Tibial artery (tissue), 4 donors: ENCODE results near the gene PAN3.

Experiments used
- DNase-seq, 2 donors: peaks; one replicate each; pipeline ENCODE4 v3.0.0-alpha.2; 2019
- H3K27ac ChIP-seq, 2 donors: fragments of 200-600 bp; sonication (generic) in 1 of 2; 1 replicate in 1 of 2; 2 replicates in 1 of 2; pipeline ENCODE4 v1.5.1; 2018 to 2019; ENCODE audit warnings: mild to moderate bottlenecking in 1 of 2
- H3K27me3 ChIP-seq, 2 donors: fragments of 200-600 bp; sonication (generic) in 1 of 2; one replicate each; pipeline versions ENCODE4 v1.5.1 to v1.6.0; 2016 to 2019
- H3K36me3 ChIP-seq, 3 donors: fragments of 200-600 bp; sonication (generic) in 2 of 3; one replicate each; pipeline ENCODE4 v1.5.1; 2016 to 2019; ENCODE audit warnings: mild to moderate bottlenecking in 2 of 3
- H3K4me1 ChIP-seq, 4 donors: fragments of 200-600 bp; sonication (generic) in 2 of 4; 1 replicate in 3 of 4; 2 replicates in 1 of 4; pipeline ENCODE4 v1.5.1; 2016 to 2019
- H3K4me3 ChIP-seq, 2 donors: fragments of 200-600 bp; sonication (generic) in 1 of 2; 1 replicate in 1 of 2; 2 replicates in 1 of 2; pipeline ENCODE4 v1.5.1; 2018 to 2019; ENCODE audit warnings: mild to moderate bottlenecking in 2 of 2
- H3K9me3 ChIP-seq, 3 donors: fragments of 200-600 bp; sonication (generic) in 1 of 3; one replicate each; pipeline ENCODE4 v1.5.1; 2016 to 2019
- intact Hi-C: fragments of 100-400 bp; cut with DNase I; formaldehyde crosslinking; loops from one replicate; pipeline ENCODE4 v1.15.0; 2023; ENCODE audit warnings: low total_unique reads
- TF ChIP-seq, protein P1 (sequence below), 2 experiments: fragments of 200-600 bp in 1 of 2; fragments of 450-650 bp in 1 of 2; IDR thresholded peaks; one replicate each; pipeline ENCODE4 v1.5.1; 2017 to 2019; ENCODE audit warnings: antibody characterized with exemption in 2 of 2, mild to moderate bottlenecking in 1 of 2, moderate library complexity in 1 of 2

PAN3 gene

GRCh38 chr13:28328271-28328607 is 189.9 kb downstream of the PAN3 start:
- TF ChIP-seq, protein P1, sequence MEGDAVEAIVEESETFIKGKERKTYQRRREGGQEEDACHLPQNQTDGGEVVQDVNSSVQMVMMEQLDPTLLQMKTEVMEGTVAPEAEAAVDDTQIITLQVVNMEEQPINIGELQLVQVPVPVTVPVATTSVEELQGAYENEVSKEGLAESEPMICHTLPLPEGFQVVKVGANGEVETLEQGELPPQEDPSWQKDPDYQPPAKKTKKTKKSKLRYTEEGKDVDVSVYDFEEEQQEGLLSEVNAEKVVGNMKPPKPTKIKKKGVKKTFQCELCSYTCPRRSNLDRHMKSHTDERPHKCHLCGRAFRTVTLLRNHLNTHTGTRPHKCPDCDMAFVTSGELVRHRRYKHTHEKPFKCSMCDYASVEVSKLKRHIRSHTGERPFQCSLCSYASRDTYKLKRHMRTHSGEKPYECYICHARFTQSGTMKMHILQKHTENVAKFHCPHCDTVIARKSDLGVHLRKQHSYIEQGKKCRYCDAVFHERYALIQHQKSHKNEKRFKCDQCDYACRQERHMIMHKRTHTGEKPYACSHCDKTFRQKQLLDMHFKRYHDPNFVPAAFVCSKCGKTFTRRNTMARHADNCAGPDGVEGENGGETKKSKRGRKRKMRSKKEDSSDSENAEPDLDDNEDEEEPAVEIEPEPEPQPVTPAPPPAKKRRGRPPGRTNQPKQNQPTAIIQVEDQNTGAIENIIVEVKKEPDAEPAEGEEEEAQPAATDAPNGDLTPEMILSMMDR (IDR thresholded peaks at IDR 0.05), result no peak
- H3K4me3 ChIP-seq, result no peak overlapping the region
- intact Hi-C loops, result no loop called here

GRCh38 chr13:28329395-28330158 is 191.2 kb downstream of the PAN3 start:
- peaks cover 0 to 10% (median 8%) of the 10 kb centered on the region in 4 donors for H3K4me1 ChIP-seq
- H3K36me3 ChIP-seq, result no peaks in the 10 kb centered on the region
- H3K27ac ChIP-seq, result no peak overlapping the region
- TF ChIP-seq, protein P1 (IDR thresholded peaks at IDR 0.05), result no peak
- no peaks in the 10 kb centered on the region for H3K9me3 ChIP-seq
- no peak overlapping the region for H3K4me3 ChIP-seq
- no peak for DNase-seq
- intact Hi-C loops, result no loop called here
- no peaks in the 10 kb centered on the region for H3K27me3 ChIP-seq

More at GRCh38 chr13:28328271-28328607, 189.9 kb downstream of the PAN3 start:
- Histone ChIP-seq H3K36me3 (no peaks in the 10 kb centered on the region), H3K9me3 (no peaks in the 10 kb centered on the region), H3K27me3 (no peaks in the 10 kb centered on the region), H3K27ac (no peak overlapping the region), H3K4me1 (peaks cover 0 to 13% (median 10%) of the 10 kb centered on the region in 4 donors)
- DNase-seq, result no peak

DNA sequence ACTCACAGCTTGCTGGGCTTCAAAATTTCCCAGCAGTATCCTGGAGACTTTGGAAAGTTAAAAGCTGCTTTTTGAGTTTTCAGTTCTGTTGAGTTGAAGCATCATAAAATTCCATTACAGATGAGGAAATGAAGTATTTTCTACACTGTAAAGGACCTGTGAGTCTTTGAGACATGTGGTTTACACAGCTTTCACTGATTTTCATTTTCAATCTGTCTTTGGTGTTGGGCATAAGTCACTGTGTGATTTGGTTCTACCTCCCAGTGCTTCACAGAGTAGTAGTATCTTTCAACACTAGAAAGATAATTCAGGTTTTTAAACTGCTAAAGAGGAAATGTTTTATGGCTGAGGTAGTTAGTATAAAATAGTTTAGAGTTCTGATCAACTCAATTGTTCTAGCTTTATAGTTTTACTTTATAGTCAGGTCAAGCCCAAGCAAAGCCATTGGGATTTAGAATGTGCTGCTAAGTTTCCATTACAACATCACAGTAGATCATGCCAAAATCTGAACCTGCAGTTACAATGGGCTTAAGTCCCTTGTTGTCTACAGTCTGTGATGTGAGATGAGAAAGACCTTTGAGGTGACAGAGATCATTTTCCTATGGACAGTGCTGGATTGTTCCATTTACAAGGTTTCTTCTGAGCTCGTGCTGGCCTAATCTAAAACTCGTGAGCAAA is 195.0 kb downstream of the PAN3 start:
- Histone ChIP-seq H3K27ac (no peak overlapping the region), H3K4me3 (no peak overlapping the region), H3K36me3 (no peaks in the 10 kb centered on the region), H3K27me3 (no peaks in the 10 kb centered on the region), H3K9me3 (no peaks in the 10 kb centered on the region), H3K4me1 (no peaks in the 10 kb centered on the region)
- DNase-seq, result no peak
- TF ChIP-seq, protein P1 (IDR thresholded peaks at IDR 0.05), result no peak
- intact Hi-C loops, result no loop called here

- Histone ChIP-seq H3K36me3 (no peaks in the 10 kb centered on the region), H3K4me3 (no peak overlapping the region), H3K9me3 (no peaks in the 10 kb centered on the region), H3K4me1 (no peaks in the 10 kb centered on the region), H3K27me3 (no peaks in the 10 kb centered on the region), H3K27ac (no peak overlapping the region)
- intact Hi-C loops, result no loop called here
- no peak for DNase-seq
- TF ChIP-seq, protein P1 (IDR thresholded peaks at IDR 0.05), result no peak
These were observed 197.9 kb downstream of the PAN3 start for GRCh38 chr13:28336193-28336657.

- DNase-seq, result no peak
- intact Hi-C loops, result no loop called here
- Histone ChIP-seq H3K27me3 (no peaks in the 10 kb centered on the region), H3K36me3 (no peaks in the 10 kb centered on the region), H3K9me3 (no peaks in the 10 kb centered on the region), H3K4me3 (no peak overlapping the region), H3K4me1 (no peaks in the 10 kb centered on the region), H3K27ac (no peak overlapping the region)
- TF ChIP-seq, protein P1 (IDR thresholded peaks at IDR 0.05), result no peak
These were observed 199.0 kb downstream of the PAN3 start for GRCh38 chr13:28337166-28338005.
